ENCODE results near the gene INPP5D. TPM values are rescaled to one million over a fixed set of nuclear protein-coding genes. Genes with fewer than 3 reads are reported as not detected.

The INPP5D gene
- total RNA-seq, 2 donors from 2014 or later = 0.66 to 3.0 TPM

DNA sequence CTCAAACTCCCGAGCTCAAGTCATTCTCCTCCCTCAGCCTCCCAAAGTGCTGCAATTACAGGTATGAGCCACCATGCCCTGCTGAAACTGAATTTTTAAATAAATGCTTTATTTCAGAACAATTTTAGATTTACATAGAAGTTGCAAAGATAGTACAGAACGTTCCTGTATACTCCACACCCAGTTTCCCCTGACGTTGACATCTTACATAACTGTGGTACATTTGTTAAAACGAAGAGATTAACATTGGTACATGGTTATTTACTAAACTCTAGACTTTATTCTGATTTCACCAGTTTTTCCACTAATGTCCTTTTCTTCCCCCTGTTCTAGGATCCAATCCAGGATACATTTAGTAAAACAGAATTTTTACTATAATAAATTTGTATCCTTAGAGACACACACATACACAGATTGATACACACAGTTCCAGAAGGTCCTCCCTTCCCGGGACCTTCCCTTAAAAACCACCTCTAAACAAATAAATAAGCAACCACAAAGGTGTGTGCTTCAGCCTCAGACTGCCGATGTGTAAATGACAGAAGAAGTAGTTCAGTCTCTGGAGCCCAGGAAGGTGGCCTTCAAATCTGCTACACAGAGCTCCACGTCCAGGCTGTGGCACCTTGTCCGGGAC is 20.8 kb upstream of the INPP5D start:
- Histone ChIP-seq H3K9ac (ENCODE audit: extremely low read depth, low read length, poor library complexity, severe bottlenecking) (no peak overlapping the region), H3K9me3 (ENCODE audit: control insufficient read depth, low read length) (no peaks in the 10 kb centered on the region), H3K4me1 (ENCODE audit: control insufficient read depth, insufficient read depth, low read length) (no peaks in the 10 kb centered on the region), H3K36me3 (ENCODE audit: control insufficient read depth, insufficient read depth, low read length) (no peaks in the 10 kb centered on the region), H3K27ac (ENCODE audit: low read depth, low read length) (no peak overlapping the region), H3K4me3 (ENCODE audit: low read length) (no peak overlapping the region), H3K27me3 (ENCODE audit: control insufficient read depth, insufficient read depth, low read length, poor library complexity, severe bottlenecking) (no peaks in the 10 kb centered on the region)
- no peaks in the 10 kb centered on the region for H3K36me3 Mint-ChIP-seq (ENCODE audit: low read depth)
- 93% methylated on average over 4 to 8 of the region's 8 CpGs for WGBS, 2 experiments (ENCODE audit: insufficient coverage in 1 of 2, insufficient read length in 1 of 2)
- no peaks in the 10 kb centered on the region for H3K9me3 Mint-ChIP-seq
- no peak overlapping the region for H3K4me3 Mint-ChIP-seq
- TF ChIP-seq CTCF (conservative IDR thresholded peaks at IDR 0.05) = no peak
- peaks cover 2% of the 10 kb centered on the region for H3K27me3 Mint-ChIP-seq (ENCODE audit: insufficient read depth)
- no peak overlapping the region for H3K27ac Mint-ChIP-seq
- no peak for DNase-seq
- no peaks in the 10 kb centered on the region for H3K4me1 Mint-ChIP-seq

DNA sequence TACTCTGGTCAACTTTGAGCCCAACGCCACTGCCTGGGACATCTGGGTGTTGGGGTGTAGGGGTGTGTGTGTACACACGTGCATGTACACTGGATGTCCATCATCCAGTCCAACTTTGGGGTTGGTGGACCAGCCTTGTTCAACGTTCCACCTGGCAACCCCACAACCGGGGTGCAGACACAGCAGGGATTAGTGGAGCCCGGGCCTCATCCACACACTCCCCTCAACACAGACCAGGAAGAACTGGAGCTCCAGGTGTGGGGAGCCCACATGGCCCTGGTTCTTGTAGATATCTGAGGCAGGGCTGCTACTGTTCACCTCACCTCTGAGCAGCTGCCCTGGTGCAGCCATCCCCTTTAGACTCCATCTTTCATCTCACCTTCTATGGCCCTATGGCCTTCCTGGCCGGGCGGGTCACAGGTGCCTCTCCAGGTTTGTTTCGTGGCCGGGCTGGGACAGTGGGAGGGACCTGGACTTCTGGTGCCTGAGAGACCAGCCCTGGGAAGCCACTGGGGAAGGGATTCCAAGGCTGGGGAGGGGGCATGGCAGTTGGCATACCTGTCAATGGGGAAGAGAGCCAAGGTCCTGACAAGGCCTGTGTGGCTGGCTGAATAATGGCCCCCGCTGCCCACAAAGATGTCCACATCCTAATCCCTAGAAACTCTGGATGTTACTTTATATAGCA is 20.2 kb upstream of the INPP5D start:
- Histone ChIP-seq H3K4me1 (ENCODE audit: control insufficient read depth, insufficient read depth, low read length) (no peaks in the 10 kb centered on the region), H3K27me3 (ENCODE audit: control insufficient read depth, insufficient read depth, low read length, poor library complexity, severe bottlenecking) (no peaks in the 10 kb centered on the region), H3K4me3 (ENCODE audit: low read length) (no peak overlapping the region), H3K36me3 (ENCODE audit: control insufficient read depth, insufficient read depth, low read length) (no peaks in the 10 kb centered on the region), H3K9ac (ENCODE audit: extremely low read depth, low read length, poor library complexity, severe bottlenecking) (no peak overlapping the region), H3K9me3 (ENCODE audit: control insufficient read depth, low read length) (no peaks in the 10 kb centered on the region), H3K27ac (ENCODE audit: low read depth, low read length) (no peak overlapping the region)
- no peak overlapping the region for H3K4me3 Mint-ChIP-seq
- WGBS, 2 experiments (ENCODE audit: insufficient coverage in 1 of 2, insufficient read length in 1 of 2) = 90 to 100% methylated on average over 2 to 10 of the region's 10 CpGs
- no peak for TF ChIP-seq CTCF (conservative IDR thresholded peaks at IDR 0.05)
- no peaks in the 10 kb centered on the region for H3K9me3 Mint-ChIP-seq
- H3K36me3 Mint-ChIP-seq (ENCODE audit: low read depth) = no peaks in the 10 kb centered on the region
- peaks cover 2% of the 10 kb centered on the region for H3K27me3 Mint-ChIP-seq (ENCODE audit: insufficient read depth)
- no peak overlapping the region for H3K27ac Mint-ChIP-seq
- DNase-seq = peak; percentile 30
- H3K4me1 Mint-ChIP-seq = no peaks in the 10 kb centered on the region

DNA sequence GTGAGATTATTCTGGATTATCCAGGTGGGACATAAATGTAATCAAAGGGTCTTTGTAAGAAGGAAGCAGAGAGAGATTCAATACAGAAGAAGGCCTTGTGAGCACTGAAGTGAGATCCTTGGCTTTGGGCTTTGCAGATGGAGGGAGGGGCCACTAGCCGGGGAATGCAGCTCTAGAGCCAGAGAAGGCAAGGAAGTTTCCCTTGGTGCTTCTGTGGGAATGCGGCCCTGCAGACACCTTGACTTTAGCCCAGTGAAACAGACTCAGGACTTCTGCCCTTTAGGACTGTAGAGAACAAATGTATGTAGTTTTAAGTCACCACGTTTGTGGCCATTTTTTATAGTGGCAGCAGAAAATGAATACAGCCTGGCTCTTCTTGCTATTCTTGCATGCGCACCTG is 19.6 kb upstream of the INPP5D start:
- Histone ChIP-seq H3K4me3 (ENCODE audit: low read length) (no peak overlapping the region), H3K4me1 (ENCODE audit: control insufficient read depth, insufficient read depth, low read length) (no peaks in the 10 kb centered on the region), H3K9ac (ENCODE audit: extremely low read depth, low read length, poor library complexity, severe bottlenecking) (no peak overlapping the region), H3K9me3 (ENCODE audit: control insufficient read depth, low read length) (no peaks in the 10 kb centered on the region), H3K27ac (ENCODE audit: low read depth, low read length) (no peak overlapping the region), H3K36me3 (ENCODE audit: control insufficient read depth, insufficient read depth, low read length) (no peaks in the 10 kb centered on the region), H3K27me3 (ENCODE audit: control insufficient read depth, insufficient read depth, low read length, poor library complexity, severe bottlenecking) (no peaks in the 10 kb centered on the region)
- Mint-ChIP-seq H3K9me3 (no peaks in the 10 kb centered on the region), H3K4me3 (no peak overlapping the region), H3K27ac (no peak overlapping the region), H3K4me1 (no peaks in the 10 kb centered on the region), H3K27me3 (ENCODE audit: insufficient read depth) (no peaks in the 10 kb centered on the region), H3K36me3 (ENCODE audit: low read depth) (no peaks in the 10 kb centered on the region)
- no peak for TF ChIP-seq CTCF (conservative IDR thresholded peaks at IDR 0.05)
- 89 to 100% methylated on average over 4 of the region's 4 CpGs for WGBS, 2 experiments (ENCODE audit: insufficient coverage in 1 of 2, insufficient read length in 1 of 2)
- DNase-seq = peak; percentile 28
